Muscle of leg (tissue), 16 donors: ENCODE measurements around the gene SEC11A. TPM values are rescaled to one million over a fixed set of nuclear protein-coding genes. Genes with fewer than 3 reads are reported as not detected.
A peak's percentile ranks its signal among the peaks of the same experiment; 100 is the strongest.

Source experiments
- DNase-seq: peaks from one replicate; pipeline ENCODE4 v3.0.0; 2013
- H3K27ac ChIP-seq: one replicate; pipeline ENCODE4 v1.5.1; 2013; ENCODE audit warnings: mild to moderate bottlenecking, low read length, control low read depth
- H3K27me3 ChIP-seq: one replicate; pipeline ENCODE4 v1.6.1; 2013; ENCODE audit warnings: low read length; ENCODE audit not compliant: control insufficient read depth, insufficient read depth
- H3K36me3 ChIP-seq: one replicate; pipeline ENCODE4 v1.6.1; 2013; ENCODE audit warnings: low read length; ENCODE audit not compliant: control insufficient read depth, insufficient read depth
- H3K4me1 ChIP-seq: one replicate; pipeline ENCODE4 v1.6.1; 2013; ENCODE audit warnings: low read length; ENCODE audit not compliant: control insufficient read depth, insufficient read depth
- H3K4me3 ChIP-seq: one replicate; pipeline ENCODE4 v1.5.1; 2013; ENCODE audit warnings: low read length, control low read depth
- H3K9me3 ChIP-seq: replicated peaks from 2 replicates; pipeline ENCODE4 v1.6.1; 2013; ENCODE audit warnings: low read depth, low read length; ENCODE audit not compliant: control insufficient read depth
- WGBS: methylation state at CpG from one replicate; pipeline ENCODE4 v1.1.5; 2013; ENCODE audit warnings: missing lambda C conversion rate; ENCODE audit not compliant: insufficient coverage; 5-methylcytosine and 5-hydroxymethylcytosine counted together
- long read RNA-seq, 11 donors: transcript quantifications; one replicate each; lab custom pipeline, GENCODE V29; 2026
- polyA plus RNA-seq, 8 donors: library from polyadenylated mRNA; unstranded; fragments of 120-200 nt; gene quantifications; one replicate each; pipeline versions ENCODE4 v1.2.1 to v1.2.3, GENCODE V29; 2013; ENCODE audit warnings: inconsistent platforms in 1 of 8, low replicate concordance in 1 of 8; ENCODE audit not compliant: insufficient read length in 8 of 8, insufficient read depth in 1 of 8
- total RNA-seq: library from RNA; stranded (reverse); fragments of 120-200 nt; gene quantifications from one replicate; pipeline ENCODE4 v1.2.4, GENCODE V29; 2013

The SEC11A gene
- total RNA-seq, result 303 TPM
- 100 to 1,000 TPM; 290 to 320 (median 294) TPM for polyA plus RNA-seq
- long read RNA-seq, donor 1, transcript SEC11A-207 (1 exons, 2,204 nt), result minor isoform, 52 of 134 reads
- long read RNA-seq, donor 1, transcript SEC11A-201 (6 exons, 1,656 nt), result major isoform, 72 of 134 reads
- long read RNA-seq, donor 1, partial matches to known transcripts, result 0 of 134 reads
- long read RNA-seq, donor 1, other reads (novel, unspliced or antisense), result 0 of 134 reads
- long read RNA-seq, donor 2, transcript SEC11A-201 (6 exons, 1,656 nt), result minor isoform, 17 of 37 reads
- long read RNA-seq, donor 2, transcript SEC11A-207 (1 exons, 2,204 nt), result major isoform, 18 of 37 reads
- long read RNA-seq, donor 2, partial matches to known transcripts, result 0 of 37 reads
- long read RNA-seq, donor 2, other reads (novel, unspliced or antisense), result 0 of 37 reads
- long read RNA-seq, donor 3, transcript SEC11A-207 (1 exons, 2,204 nt), result minor isoform, 40 of 158 reads
- long read RNA-seq, donor 3, transcript SEC11A-201 (6 exons, 1,656 nt), result major isoform, 89 of 158 reads
- long read RNA-seq, donor 3, transcript SEC11A-202 (7 exons, 1,223 nt), result minor isoform, 7 of 158 reads
- long read RNA-seq, donor 3, transcript SEC11A-206 (2 exons, 3,626 nt), result minor isoform, 6 of 158 reads
- long read RNA-seq, donor 3, partial matches to known transcripts, result 12 of 158 reads
- long read RNA-seq, donor 3, other reads (novel, unspliced or antisense), result 0 of 158 reads
- long read RNA-seq, donor 4, transcript SEC11A-207 (1 exons, 2,204 nt), result major isoform, 91 of 178 reads
- long read RNA-seq, donor 4, transcript SEC11A-206 (2 exons, 3,626 nt), result minor isoform, 6 of 178 reads
- long read RNA-seq, donor 4, transcript SEC11A-201 (6 exons, 1,656 nt), result minor isoform, 69 of 178 reads
- long read RNA-seq, donor 4, partial matches to known transcripts, result 6 of 178 reads
- long read RNA-seq, donor 4, other reads (novel, unspliced or antisense), result 0 of 178 reads
- long read RNA-seq, donor 5, transcript SEC11A-201 (6 exons, 1,656 nt), result minor isoform, 275 of 641 reads
- long read RNA-seq, donor 5, transcript SEC11A-206 (2 exons, 3,626 nt), result minor isoform, 16 of 641 reads
- long read RNA-seq, donor 5, transcript SEC11A-202 (7 exons, 1,223 nt), result minor isoform, 16 of 641 reads
- long read RNA-seq, donor 5, transcript SEC11A-207 (1 exons, 2,204 nt), result major isoform, 298 of 641 reads
- long read RNA-seq, donor 5, partial matches to known transcripts, result 24 of 641 reads
- long read RNA-seq, donor 5, other reads (novel, unspliced or antisense), result 0 of 641 reads
- long read RNA-seq, donor 6, transcript SEC11A-206 (2 exons, 3,626 nt), result minor isoform, 18 of 684 reads
- long read RNA-seq, donor 6, transcript SEC11A-207 (1 exons, 2,204 nt), result major isoform, 342 of 684 reads
- long read RNA-seq, donor 6, transcript SEC11A-202 (7 exons, 1,223 nt), result minor isoform, 16 of 684 reads
- long read RNA-seq, donor 6, transcript SEC11A-201 (6 exons, 1,656 nt), result minor isoform, 274 of 684 reads
- long read RNA-seq, donor 6, partial matches to known transcripts, result 24 of 684 reads
- long read RNA-seq, donor 6, other reads (novel, unspliced or antisense), result 0 of 684 reads
- long read RNA-seq, donor 7, transcript SEC11A-201 (6 exons, 1,656 nt), result minor isoform, 144 of 560 reads
- long read RNA-seq, donor 7, transcript SEC11A-207 (1 exons, 2,204 nt), result major isoform, 372 of 560 reads
- long read RNA-seq, donor 7, transcript SEC11A-206 (2 exons, 3,626 nt), result minor isoform, 18 of 560 reads
- long read RNA-seq, donor 7, transcript SEC11A-202 (7 exons, 1,223 nt), result minor isoform, 10 of 560 reads
- long read RNA-seq, donor 7, partial matches to known transcripts, result 10 of 560 reads
- long read RNA-seq, donor 7, other reads (novel, unspliced or antisense), result 0 of 560 reads
- long read RNA-seq, donor 8, transcript SEC11A-201 (6 exons, 1,656 nt), result minor isoform, 93 of 341 reads
- long read RNA-seq, donor 8, transcript SEC11A-207 (1 exons, 2,204 nt), result major isoform, 216 of 341 reads
- long read RNA-seq, donor 8, transcript SEC11A-205 (5 exons, 882 nt), result minor isoform, 6 of 341 reads
- long read RNA-seq, donor 8, transcript SEC11A-202 (7 exons, 1,223 nt), result minor isoform, 8 of 341 reads
- long read RNA-seq, donor 8, partial matches to known transcripts, result 11 of 341 reads
- long read RNA-seq, donor 8, other reads (novel, unspliced or antisense), result 0 of 341 reads
- long read RNA-seq, donor 9, transcript SEC11A-202 (7 exons, 1,223 nt), result minor isoform, 7 of 473 reads
- long read RNA-seq, donor 9, transcript SEC11A-206 (2 exons, 3,626 nt), result minor isoform, 11 of 473 reads
- long read RNA-seq, donor 9, transcript SEC11A-201 (6 exons, 1,656 nt), result minor isoform, 109 of 473 reads
- long read RNA-seq, donor 9, transcript SEC11A-207 (1 exons, 2,204 nt), result major isoform, 328 of 473 reads
- long read RNA-seq, donor 9, partial matches to known transcripts, result 10 of 473 reads
- long read RNA-seq, donor 9, other reads (novel, unspliced or antisense), result 0 of 473 reads
- long read RNA-seq, donor 10, transcript SEC11A-207 (1 exons, 2,204 nt), result major isoform, 303 of 509 reads
- long read RNA-seq, donor 10, transcript SEC11A-201 (6 exons, 1,656 nt), result minor isoform, 162 of 509 reads
- long read RNA-seq, donor 10, transcript SEC11A-206 (2 exons, 3,626 nt), result minor isoform, 18 of 509 reads
- long read RNA-seq, donor 10, partial matches to known transcripts, result 15 of 509 reads
- long read RNA-seq, donor 10, other reads (novel, unspliced or antisense), result 0 of 509 reads
- long read RNA-seq, donor 11, transcript SEC11A-202 (7 exons, 1,223 nt), result minor isoform, 6 of 506 reads
- long read RNA-seq, donor 11, transcript SEC11A-201 (6 exons, 1,656 nt), result minor isoform, 143 of 506 reads
- long read RNA-seq, donor 11, transcript SEC11A-207 (1 exons, 2,204 nt), result major isoform, 333 of 506 reads
- long read RNA-seq, donor 11, transcript SEC11A-206 (2 exons, 3,626 nt), result minor isoform, 11 of 506 reads
- long read RNA-seq, donor 11, partial matches to known transcripts, result 5 of 506 reads
- long read RNA-seq, donor 11, other reads (novel, unspliced or antisense), result 0 of 506 reads

- H3K27me3 ChIP-seq, result no peaks in the 10 kb centered on the region
- peaks cover 1% of the 10 kb centered on the region for H3K36me3 ChIP-seq
- H3K4me1 ChIP-seq, result peaks cover 6% of the 10 kb centered on the region
- peak; percentile 96 for DNase-seq
- peak within 1 kb of the TSS; percentile 97 for H3K27ac ChIP-seq
- 0% methylated on average over 52 of the region's 57 CpGs for WGBS
- no peaks in the 10 kb centered on the region for H3K9me3 ChIP-seq
- H3K4me3 ChIP-seq, result peak within 1 kb of the TSS; percentile 96
These were observed at the start of gene SEC11A for GRCh38 chr15:84716036-84716732. Gene SEC11A (minus strand): TSS chr15:84716139. CDS start chr15:84716075, 64 bp downstream.

GRCh38 chr15:84765675-84766074, 49.7 kb upstream of the SEC11A start:
- Histone ChIP-seq H3K27ac (no peak overlapping the region), H3K36me3 (peaks cover 42% of the 10 kb centered on the region), H3K27me3 (no peaks in the 10 kb centered on the region), H3K4me3 (no peak overlapping the region), H3K9me3 (no peaks in the 10 kb centered on the region), H3K4me1 (peaks cover 8% of the 10 kb centered on the region)
- no peak for DNase-seq
- WGBS, result no CpG with 5 or more reads among the region's 4 CpGs

GRCh38 chr15:84764989-84765388, 49.0 kb upstream of the SEC11A start:
- Histone ChIP-seq H3K4me3 (no peak overlapping the region), H3K27ac (no peak overlapping the region), H3K36me3 (peaks cover 42% of the 10 kb centered on the region), H3K27me3 (no peaks in the 10 kb centered on the region), H3K4me1 (peaks cover 8% of the 10 kb centered on the region), H3K9me3 (no peaks in the 10 kb centered on the region)
- no peak for DNase-seq
- WGBS, result no CpG with 5 or more reads among the region's 1 CpG

GRCh38 chr15:84764585-84764984, 48.6 kb upstream of the SEC11A start:
- Histone ChIP-seq H3K9me3 (no peaks in the 10 kb centered on the region), H3K27ac (no peak overlapping the region), H3K36me3 (peaks cover 39% of the 10 kb centered on the region), H3K27me3 (no peaks in the 10 kb centered on the region), H3K4me3 (no peak overlapping the region), H3K4me1 (peaks cover 8% of the 10 kb centered on the region)
- no peak for DNase-seq
- no CpG with 5 or more reads among the region's 3 CpGs for WGBS

- H3K4me1 ChIP-seq, result peaks cover 8% of the 10 kb centered on the region
- DNase-seq, result no peak
- WGBS, result 100% methylated on average over 1 of the region's 3 CpGs
- peaks cover 24% of the 10 kb centered on the region for H3K36me3 ChIP-seq
- no peaks in the 10 kb centered on the region for H3K27me3 ChIP-seq
- no peaks in the 10 kb centered on the region for H3K9me3 ChIP-seq
- no peak overlapping the region for H3K27ac ChIP-seq
- no peak overlapping the region for H3K4me3 ChIP-seq
These were observed 47.1 kb upstream of the SEC11A start for GRCh38 chr15:84762840-84763572.

- Histone ChIP-seq H3K36me3 (peaks cover 13% of the 10 kb centered on the region), H3K27ac (no peak overlapping the region), H3K27me3 (no peaks in the 10 kb centered on the region), H3K9me3 (no peaks in the 10 kb centered on the region), H3K4me3 (no peak overlapping the region), H3K4me1 (peaks cover 8% of the 10 kb centered on the region)
- 0% methylated on average over 1 of the region's 4 CpGs for WGBS
- no peak for DNase-seq
These were observed 45.7 kb upstream of the SEC11A start for GRCh38 chr15:84761607-84762131.

GRCh38 chr15:84760219-84760618, 44.3 kb upstream of the SEC11A start:
- H3K27ac ChIP-seq, result no peak overlapping the region
- no peaks in the 10 kb centered on the region for H3K27me3 ChIP-seq
- no CpG with 5 or more reads among the region's 1 CpG for WGBS
- DNase-seq, result no peak
- H3K36me3 ChIP-seq, result peaks cover 7% of the 10 kb centered on the region
- H3K9me3 ChIP-seq, result no peaks in the 10 kb centered on the region
- peaks cover 8% of the 10 kb centered on the region for H3K4me1 ChIP-seq
- no peak overlapping the region for H3K4me3 ChIP-seq
